Posterior vena cava (tissue), 2 donors: ENCODE measurements around the gene PDE4C. TPM values are rescaled to one million over a fixed set of nuclear protein-coding genes. Genes with fewer than 3 reads are reported as not detected.
"Not testable (repeated sequence)": the region's sequence is repeated elsewhere in the genome, so short reads cannot be mapped to it uniquely, and the experiment has no call there.

ENCODE experiments used
- DNase-seq: peaks from one replicate; pipeline ENCODE4 v3.0.0-alpha.2; 2020; ENCODE audit warnings: low spot score
- intact Hi-C, 2 donors: fragments of 100-400 bp; cut with DNase I; formaldehyde crosslinking; loops; one replicate each; pipeline versions ENCODE4 v1.14.1 to v1.14.2; 2022 to 2023
- total RNA-seq, 2 donors: library from RNA; stranded (reverse); fragmentation: NEBNext Ultra II Directional; extraction: Animal tissue kit (Norgen Biotek cat#: 25700); gene quantifications; one replicate each; pipeline ENCODE4 v1.2.1, GENCODE V29; 2021
- donor health status: DM: yes; HTN: yes; CAD: no.
- donor health status: DM: yes; HTN: yes; CAD: no.

PDE4C gene
- total RNA-seq, 2 donors from 2014 or later = 0.90 to 1.1 TPM

DNA sequence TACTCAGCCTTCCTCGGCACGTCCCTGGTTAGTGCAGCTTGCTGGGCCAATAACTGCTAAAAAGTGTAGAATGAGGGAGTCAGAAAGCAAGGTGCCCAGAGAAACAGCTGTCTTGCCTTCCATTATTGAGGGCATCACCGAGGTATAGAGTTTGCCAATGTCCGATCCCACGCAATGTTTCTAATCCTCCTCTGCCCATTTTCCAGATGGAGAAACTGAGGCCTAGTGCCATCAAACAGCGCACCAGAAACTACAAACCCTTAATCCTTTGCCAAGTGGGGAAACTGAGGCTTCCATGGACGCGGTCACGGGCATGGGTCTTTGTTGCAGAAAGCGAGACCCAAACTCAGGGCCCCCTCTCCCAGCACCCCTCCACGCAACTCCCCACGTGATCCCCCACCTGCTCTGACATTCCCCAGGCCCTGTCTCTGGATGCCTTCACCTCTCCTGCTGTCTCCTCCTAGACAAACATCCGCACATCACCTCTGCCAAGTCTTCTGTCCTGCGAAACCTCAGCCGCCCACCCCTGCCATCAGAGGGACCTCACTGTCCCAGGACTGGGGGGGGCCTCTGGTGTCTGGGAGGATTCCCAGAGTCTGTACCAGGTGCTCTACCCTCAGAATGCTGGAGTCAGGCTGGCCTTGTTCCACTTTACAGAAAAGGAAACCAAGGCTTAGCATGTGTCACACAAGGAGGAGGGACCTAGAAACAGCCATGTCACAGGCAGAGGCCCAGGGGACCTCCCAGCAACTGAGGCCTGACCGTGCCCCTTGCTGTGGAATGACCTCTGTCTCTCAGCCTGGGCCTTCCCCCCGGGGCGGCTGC is 930 bp upstream of the PDE4C start:
- DNase-seq = no peak

DNA sequence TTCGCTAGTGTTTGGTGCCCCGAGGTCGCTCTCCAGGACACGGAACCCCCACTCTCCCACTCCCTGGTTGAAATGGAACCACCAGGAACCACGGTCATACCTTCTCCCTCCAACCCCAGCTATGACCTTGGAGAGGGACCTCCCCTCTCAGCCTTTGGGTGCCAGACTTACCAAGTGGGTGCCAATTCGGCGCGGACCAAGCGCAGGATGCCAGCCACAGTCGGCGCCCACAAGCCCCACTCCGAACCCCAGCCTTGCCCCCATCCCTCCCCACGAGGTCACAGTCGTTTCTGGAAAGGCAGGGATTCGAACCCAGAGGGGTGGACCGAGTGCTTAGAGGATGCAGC is 910 bp downstream of the PDE4C start:
- no peak for DNase-seq
- intact Hi-C loops = no loop called here

More for the DNA sequence above, 930 bp upstream of the PDE4C start:
- intact Hi-C loops = no loop called here

DNA sequence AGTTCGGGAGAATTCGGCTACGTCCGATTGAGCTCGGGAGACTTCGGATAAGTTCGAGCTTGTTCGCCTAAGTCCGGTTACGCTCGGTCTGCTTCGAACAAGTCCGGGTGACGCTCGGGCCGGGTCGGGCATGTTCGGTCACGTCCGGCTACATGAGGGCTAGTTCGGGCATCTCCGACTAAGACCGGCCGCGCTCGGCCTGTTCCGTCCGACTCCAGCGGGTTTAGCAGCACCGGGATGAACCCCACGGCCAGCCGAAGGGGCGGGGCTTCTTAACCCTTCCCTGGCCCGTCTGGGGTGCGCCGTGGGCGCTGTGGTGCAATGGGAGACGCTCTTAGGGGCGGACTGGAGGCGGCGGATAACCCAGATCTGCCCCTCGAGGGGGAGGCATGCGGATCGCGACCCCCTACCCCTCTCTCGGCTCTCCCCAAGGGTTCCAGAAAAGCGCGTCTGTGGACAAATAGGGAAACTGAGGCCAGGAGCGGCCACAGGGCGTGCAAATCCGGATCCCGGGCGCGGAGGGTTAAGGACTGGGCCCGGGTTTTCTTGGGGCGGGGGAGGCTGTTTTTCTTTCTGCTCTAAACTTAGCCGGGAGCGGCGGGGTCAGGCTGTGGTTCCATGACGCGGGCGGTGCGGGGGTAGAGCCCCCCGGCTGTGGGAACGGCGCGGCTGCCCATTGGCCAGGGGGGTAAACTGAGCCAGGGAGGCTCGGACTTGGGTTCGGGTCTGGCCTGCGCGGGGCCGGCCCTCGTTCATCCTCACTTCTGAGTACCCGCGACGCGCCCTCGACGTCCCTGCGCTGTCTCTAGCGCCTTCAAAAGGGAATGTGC is 1.5 kb downstream of the PDE4C start:
- DNase-seq = peak; percentile 100
- intact Hi-C loops = no loop called here

DNA sequence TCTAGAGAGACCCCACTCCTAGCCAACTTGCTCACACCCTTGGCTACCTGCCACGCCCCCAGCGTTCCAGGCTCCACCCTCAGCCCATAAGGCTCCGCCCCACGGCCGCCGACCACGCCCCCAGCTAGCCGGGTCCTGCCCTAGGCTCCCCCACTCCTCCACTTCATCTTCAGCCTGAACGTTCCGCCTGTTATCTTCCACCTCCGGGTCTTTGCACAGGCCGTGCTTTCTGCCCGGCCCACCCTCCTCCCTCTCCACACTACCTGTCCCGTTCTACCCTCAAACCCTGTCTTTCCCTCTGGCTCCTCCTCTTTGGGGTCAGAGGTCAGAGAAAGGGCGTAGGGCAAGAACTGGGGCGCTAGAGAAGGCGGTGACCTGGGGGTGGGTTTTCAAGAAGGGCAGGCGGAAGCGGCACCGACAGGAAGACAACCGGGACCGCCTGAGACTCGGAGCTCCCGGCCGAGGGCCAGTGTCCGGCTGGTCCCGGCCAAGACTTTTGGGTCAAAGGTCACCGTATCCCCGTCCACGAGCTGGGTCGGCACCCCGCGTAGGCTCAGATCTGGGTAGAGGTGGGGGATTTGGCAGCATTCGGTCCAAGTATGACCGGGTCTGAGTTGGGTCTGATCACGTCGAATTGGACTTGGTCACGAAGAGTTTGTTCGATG is 2.2 kb downstream of the PDE4C start:
- no peak for DNase-seq
- intact Hi-C loops = no loop called here

DNA sequence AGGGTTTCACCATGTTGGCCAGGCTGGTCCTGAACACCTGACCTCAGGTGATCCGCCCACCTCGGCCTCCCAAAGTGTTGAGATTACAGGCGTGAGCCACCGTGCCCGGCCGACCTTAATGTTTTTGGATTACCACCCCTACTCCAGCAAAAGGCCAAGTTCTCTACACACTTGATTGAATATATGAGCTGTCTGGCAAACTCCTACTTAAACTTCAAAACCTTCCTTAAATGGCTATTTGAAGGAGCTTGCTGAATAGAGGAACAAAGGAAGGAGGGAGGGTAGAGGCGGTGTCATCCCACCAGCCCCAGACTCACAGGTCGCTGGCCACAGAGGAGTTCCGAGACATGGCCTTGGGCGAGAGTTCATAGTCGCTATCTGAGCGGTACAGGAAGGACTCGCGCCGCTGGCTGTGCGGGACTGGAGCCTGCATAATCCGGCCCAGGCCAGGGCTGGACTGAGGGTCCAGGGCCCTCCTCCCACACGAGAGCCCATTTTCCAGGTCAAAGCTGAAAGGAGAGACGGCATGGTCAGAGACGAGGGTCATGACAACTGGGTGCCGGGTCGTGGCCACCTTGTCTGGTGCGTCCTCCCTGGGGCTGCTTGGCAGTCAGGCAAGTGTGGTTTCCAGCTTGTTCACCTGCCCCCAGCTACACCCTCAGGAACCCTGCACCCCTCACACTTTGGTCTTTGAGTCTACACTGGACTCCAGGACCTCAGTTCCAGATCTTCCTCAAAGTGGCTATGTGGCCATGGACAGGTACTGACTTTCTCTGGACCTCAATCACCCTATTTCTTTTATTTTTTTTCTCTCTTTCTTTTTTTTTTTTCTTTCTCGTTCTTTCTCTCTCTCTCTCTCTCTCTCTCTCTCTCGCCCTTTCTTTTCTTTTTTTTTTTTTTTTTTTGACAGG is 4.2 kb downstream of the PDE4C start:
- intact Hi-C loops = no loop called here
- no peak for DNase-seq

DNA sequence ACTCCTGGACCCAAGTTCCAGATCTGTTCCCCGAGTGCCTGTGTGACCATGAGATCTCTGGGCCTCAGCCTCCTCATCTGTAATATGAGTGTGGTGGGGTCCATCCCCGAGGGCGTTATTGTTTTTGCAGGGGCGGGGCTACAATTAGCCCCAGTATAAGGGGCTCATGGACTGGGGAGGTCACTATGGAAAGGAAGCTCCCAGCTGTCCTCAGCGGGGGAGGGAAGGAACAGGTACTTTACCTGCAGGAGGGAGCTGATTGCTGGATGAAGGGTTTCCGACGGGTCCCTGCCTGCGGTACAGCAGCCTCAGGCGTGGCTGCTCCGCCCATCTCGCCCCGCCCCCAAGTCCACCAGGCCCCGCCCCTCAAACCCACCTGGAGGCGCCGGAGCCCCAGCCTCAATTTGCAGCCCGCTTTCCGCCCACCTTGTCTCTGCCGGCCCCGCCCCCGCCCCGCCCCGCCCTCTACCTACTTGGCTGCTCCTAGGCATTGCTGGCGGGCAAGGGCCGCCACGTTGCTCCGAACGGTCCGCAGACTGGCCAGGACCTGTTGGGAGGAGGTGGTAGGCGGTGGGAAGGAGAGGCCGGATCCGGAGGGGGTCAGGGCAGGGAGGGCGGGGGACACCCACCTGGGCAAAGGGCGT is 5.5 kb downstream of the PDE4C start:
- no peak for DNase-seq
- intact Hi-C loops = no loop called here

DNA sequence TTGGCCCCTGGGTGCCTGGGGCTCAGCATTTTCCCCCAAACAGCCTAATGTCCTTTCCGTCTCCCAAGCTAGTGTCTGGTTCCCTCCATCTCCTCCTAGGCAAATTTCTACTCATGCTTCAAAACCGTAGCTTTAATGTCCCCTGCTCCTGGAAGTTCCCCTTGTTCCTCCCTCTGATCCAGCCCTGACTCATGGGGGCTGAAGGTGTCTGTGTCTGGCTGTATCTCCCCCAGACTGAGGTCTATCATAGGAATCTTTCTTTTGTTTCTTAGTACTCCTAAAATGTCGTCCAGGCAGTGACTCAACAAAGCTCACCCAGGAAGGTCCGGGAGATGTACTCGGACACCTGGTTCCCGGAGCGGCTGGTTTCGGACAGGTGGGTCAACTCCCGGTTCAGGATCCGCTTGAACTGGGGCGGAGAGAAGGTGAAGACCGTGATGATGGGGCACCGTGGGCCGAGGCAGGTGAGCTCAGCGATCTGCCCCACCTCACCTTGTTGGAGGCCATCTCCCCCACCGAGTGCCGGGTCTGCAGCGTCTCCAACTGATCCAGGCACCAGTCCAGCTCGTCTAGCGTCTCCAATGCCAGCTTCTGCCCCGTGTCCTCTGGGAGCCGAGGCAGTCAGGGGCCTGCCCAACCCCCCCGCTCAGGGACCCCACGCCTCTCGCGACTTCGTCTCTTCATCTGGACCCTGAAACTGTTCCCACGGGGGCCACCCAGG is 6.2 kb downstream of the PDE4C start:
- no peak for DNase-seq
- intact Hi-C loops = no loop called here

DNA sequence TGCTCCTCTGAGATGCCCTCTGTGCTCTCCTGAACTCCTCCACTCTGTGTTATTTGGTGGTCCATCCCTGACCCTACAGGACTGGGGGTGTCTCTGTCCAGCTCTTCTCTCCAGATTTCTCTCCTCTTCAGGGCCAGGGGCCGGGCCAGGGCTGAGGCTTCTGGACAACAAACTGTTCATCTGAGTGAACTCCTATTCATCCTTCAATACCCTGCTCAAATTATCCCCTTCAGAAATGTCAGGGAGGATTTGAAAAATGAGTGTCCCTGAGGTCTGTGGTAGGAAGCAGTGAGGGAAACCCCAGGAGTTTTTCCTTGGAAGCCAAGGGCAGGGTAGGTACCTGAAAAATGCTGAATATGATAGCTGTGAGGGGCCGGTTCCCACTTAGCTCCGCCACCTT is 7.6 kb downstream of the PDE4C start:
- intact Hi-C loops = no loop called here
- DNase-seq = no peak

DNA sequence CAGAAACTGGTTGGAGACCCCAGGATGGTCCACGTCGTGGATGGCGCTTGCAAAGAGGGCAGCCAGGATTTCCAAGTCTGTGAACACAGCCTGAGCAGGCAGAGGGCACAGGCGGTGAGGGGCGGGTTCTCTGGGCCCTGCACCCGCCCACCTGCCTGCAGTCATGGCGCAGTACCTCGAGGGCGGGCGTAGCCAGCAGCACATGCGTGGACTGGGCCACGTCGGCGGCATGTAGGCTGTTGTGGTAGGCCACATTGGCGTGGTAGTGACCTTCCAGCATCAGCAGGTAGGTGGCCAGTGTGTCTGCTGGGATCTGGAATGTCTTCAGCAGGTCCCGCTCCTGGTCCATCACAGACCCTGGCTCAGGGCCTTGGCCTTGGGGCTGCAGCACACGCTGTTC is 8.1 kb downstream of the PDE4C start:
- no peak for DNase-seq
- intact Hi-C loops = no loop called here

DNA sequence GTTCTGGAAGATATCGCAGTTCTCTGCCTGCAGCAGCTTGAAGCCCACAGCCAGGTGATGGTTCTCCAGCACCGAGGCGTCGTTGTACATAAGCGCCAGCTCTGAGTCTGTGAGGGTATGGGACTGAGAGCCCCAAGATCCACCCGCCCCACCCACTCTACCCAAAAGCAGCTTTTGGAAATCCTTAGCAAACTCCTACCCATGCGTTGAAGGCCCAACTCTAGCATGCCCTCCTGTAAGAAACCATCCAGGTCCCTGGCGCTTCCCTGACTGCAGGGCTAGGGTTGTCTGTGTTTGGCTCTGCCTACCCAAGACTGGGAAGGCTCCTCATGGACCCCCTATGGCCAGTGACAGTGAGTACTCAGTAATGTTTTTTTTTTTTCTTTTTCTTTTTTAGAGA is 9.4 kb downstream of the PDE4C start:
- DNase-seq = no peak
- intact Hi-C loops = no loop called here

DNA sequence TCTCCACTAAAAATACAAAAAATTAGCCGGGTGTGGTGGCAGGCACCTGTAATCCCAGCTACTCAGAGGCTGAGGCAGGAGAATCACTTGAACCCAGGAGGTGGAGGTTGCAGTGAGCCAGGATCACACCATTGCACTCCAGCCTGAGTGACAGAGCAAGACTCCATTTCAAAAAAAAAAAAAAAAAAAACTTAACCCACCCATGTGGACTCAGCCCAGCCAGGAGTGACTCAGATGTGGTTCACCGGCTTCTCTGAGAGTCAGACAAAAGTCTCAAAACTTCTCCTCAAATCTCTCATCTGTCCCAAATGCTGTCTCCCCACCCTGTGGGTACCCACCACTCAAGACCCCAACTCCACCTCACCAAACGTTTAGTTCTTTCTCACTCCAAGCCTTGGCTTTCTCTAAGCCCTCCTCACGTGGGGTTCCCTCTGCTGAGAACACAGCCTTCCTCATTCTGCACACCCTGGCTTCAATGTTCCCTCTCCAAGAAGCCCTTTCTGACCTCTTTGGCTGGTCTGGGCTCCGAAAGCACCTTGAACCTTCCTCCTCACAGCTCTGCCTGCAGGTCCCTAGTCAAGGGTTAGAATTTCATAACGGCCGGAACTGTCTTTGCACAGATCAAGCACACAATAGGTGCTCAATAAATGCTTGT is 11.3 kb downstream of the PDE4C start:
- DNase-seq = no peak
- intact Hi-C loops = loop anchor here in 1 of 2 donors (5.0 kb wide), 1 partner anchor 37 kb away; no protein-coding TSS in a partner anchor

DNA sequence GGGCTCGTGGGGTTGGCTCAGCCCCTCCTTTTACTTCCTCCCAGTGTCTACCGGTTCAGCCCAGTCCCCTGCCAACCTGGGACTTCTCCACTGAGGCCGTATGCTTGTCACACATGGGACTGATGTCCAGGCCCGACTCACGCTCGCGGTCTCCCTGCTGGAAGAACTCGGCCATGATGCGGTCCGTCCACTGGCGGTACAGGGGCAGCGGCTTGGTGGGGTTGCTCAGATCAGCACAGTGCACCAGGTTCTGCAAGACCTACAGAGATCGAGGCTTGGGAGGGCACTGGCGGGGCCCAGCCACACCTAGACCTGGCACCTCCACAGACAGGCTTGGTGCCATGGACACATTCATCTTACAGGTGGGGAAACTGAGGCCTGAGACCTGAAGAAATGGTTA is 14.6 kb downstream of the PDE4C start:
- intact Hi-C loops = loop anchor here in 1 of 2 donors (5.0 kb wide), 1 partner anchor 41 kb away; no protein-coding TSS in a partner anchor
- no peak for DNase-seq

DNA sequence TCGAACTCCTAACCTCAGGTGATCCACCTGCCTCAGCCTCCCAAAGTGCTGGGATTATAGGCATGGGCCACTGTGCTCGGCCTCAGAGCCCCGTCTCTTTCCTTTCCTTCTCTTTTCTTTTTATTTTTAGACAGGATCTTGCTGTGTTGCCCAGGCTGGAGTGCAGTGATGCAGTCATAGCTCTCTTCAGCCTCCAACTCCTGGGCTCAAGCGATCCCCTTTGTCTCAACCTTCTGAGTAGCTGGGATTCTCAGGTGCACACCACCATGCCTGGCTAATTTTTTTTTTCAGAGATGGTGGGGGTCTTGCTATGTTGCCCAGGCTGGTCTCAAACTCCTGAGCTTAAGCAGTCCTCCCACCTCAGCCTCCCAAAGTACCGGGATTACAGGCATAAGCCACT is 16.3 kb downstream of the PDE4C start:
- intact Hi-C loops = loop anchor here (5.0 to 10.0 kb wide), 2 partner anchors 42 to 45 kb away; a partner anchor contains a TSS
- DNase-seq = not testable (repeated sequence)

DNA sequence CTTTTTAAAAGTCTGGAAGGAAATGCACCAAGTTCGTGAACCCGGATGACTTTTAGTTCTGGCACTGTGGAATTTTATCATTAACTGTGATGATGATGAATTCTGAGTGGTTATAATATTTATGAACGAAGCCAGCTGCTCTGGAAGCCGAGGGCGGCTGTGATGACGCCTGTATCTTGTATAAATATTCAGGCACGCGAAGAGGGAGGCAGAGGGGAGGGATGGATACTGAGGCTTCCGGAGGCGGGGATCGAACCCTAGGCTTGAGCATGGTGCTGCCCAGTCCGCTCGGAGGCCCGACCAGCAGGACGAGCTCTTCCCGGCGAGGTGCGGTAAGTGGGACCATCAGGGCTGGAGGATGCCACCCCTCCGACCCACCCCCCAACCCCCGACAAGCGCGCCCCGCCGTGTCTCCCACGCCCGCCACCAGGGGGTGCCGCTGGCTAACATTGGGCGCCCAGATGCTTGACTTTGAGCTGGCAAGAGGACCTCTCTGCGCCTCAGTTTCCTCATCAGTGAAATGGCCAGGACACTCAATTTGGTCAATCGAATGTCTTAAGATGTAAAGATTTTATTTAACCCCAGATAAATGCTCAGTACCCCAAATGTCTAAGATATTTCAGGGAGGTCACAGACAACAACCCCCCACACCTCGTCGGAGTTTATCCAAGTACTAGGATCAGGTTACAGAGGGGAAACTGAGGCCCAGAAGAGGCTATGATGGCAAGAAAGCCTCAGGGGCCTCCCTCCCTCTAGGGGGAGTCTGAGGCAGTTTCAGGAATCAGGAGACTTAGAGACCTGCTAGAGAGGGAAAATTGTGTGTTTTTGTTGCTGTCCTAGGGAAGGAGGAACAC is 17.9 kb downstream of the PDE4C start:
- intact Hi-C loops = loop anchor here in 1 of 2 donors (10.0 kb wide), 1 partner anchor 46 kb away; a partner anchor contains a TSS
- DNase-seq = peak; percentile 88

DNA sequence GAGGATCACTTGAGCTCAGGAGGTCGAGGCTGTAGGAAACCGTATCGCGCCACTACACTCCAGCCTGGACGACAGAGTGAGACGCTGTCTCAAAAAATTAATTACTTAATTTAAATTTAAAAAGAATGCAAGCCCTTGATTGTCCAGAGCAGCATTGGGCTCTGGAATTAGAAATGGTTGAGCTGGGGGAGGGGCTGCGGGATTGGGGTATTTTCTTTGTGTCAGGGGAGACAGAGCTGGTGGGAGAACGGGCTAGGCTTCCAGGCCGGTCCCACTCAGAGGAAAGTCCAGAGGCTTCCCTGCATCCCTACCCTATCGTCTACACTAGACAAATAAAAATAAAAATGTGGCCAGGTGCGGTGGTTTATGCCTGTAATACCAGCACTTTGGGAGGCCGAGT is 20.2 kb downstream of the PDE4C start:
- intact Hi-C loops = loop anchor here in 1 of 2 donors (10.0 kb wide), 1 partner anchor 49 kb away; a partner anchor contains a TSS
- no peak for DNase-seq

DNA sequence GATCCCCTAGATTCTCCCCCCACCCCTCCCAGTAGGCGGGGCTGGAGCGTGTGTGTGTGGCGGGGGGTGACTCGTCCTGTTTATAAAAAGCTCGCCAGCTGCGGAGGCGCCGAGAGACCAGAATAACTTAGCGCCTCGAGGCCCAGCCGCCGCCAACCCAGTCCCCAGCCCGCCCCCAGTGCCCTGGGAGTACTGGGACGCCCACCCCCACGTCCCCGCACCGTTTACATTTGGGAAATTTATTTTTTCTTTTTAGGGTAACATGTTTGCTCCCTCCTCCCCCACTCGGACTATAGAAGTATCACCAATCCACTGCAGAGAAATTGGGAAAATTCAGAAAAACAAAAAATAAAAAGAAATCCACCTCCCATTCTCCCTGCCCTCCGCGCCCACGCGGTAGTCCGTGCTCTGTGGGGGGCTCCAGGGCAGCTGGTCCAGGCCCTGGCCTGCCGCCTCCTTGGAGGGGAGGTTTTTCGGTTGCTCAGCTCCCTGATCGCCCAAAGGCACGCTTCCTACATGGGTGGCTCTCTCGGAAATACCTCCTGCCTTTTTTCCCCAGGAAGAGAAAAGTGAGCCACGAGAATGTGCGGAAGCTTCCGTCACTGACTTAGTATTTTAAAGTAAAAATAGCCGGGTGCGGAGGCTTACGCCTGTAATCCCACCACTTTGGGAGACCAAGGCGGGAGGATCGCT is 20.9 kb downstream of the PDE4C start:
- intact Hi-C loops = loop anchor here in 1 of 2 donors (10.0 kb wide), 1 partner anchor 49 kb away; a partner anchor contains a TSS
- DNase-seq = peak; percentile 92
